HepG2 (cell line): Measurements from ENCODE around the gene FBXW5. TPM values are rescaled to one million over a fixed set of nuclear protein-coding genes. Genes with fewer than 3 reads are reported as not detected.

ENCODE experiments used
- BATF2 ChIP-seq: sonication (generic); formaldehyde crosslinking; IDR thresholded peaks from 2 replicates; pipeline ENCODE4 v1.8.0; 2022; ENCODE audit warnings: mild to moderate bottlenecking, missing genetic modification reagents, moderate library complexity
- ETV6 ChIP-seq: sonication (generic); formaldehyde crosslinking; conservative IDR thresholded peaks from 2 replicates; pipeline ENCODE4 v1.4.0; 2020; ENCODE audit warnings: missing genetic modification reagents
- FOSL1 ChIP-seq: sonication (generic); formaldehyde crosslinking; IDR thresholded peaks from 2 replicates; pipeline ENCODE4 v1.9.0; 2021; ENCODE audit warnings: missing genetic modification reagents, borderline replicate concordance
- HCFC1 ChIP-seq: fragments of 150-350 bp; IDR thresholded peaks from 2 replicates; pipeline ENCODE4 v1.6.1; 2014; ENCODE audit warnings: low read depth, low read length
- HNRNPLL ChIP-seq: fragments of 200-400 bp; formaldehyde crosslinking; IDR thresholded peaks from 2 replicates; pipeline ENCODE4 v1.6.1; 2017; ENCODE audit warnings: mild to moderate bottlenecking, low read depth, low read length; ENCODE audit not compliant: poor library complexity, severe bottlenecking
- MYPOP ChIP-seq: sonication (generic); formaldehyde crosslinking; IDR thresholded peaks from 2 replicates; pipeline ENCODE4 v1.8.1; 2023; ENCODE audit warnings: mild to moderate bottlenecking, moderate library complexity, missing genetic modification reagents
- NAIF1 ChIP-seq: sonication (generic); formaldehyde crosslinking; IDR thresholded peaks from 2 replicates; pipeline ENCODE4 v1.5.0; 2020; ENCODE audit warnings: mild to moderate bottlenecking, missing genetic modification reagents, borderline replicate concordance
- NR3C1 ChIP-seq: sonication (generic); formaldehyde crosslinking; IDR thresholded peaks from 2 replicates; pipeline ENCODE4 v1.4.0; 2020; ENCODE audit warnings: missing genetic modification reagents
- ONECUT2 ChIP-seq: sonication (generic); formaldehyde crosslinking; IDR thresholded peaks from 2 replicates; pipeline ENCODE4 v1.4.0; 2020; ENCODE audit warnings: missing genetic modification reagents
- SIN3B ChIP-seq: fragments of 150-350 bp; IDR thresholded peaks from 2 replicates; pipeline ENCODE4 v1.6.1; 2014; ENCODE audit warnings: low read length
- SP2 ChIP-seq: sonication (generic); formaldehyde crosslinking; IDR thresholded peaks from 2 replicates; pipeline ENCODE4 v1.5.1; 2020; ENCODE audit warnings: mild to moderate bottlenecking, missing genetic modification reagents
- TSC22D2 ChIP-seq: sonication (generic); formaldehyde crosslinking; IDR thresholded peaks from 2 replicates; pipeline ENCODE4 v1.5.1; 2020; ENCODE audit warnings: missing genetic modification reagents, mild to moderate bottlenecking, borderline replicate concordance
- ZNF235 ChIP-seq: sonication (generic); formaldehyde crosslinking; IDR thresholded peaks from 2 replicates; pipeline ENCODE4 v1.8.1; 2023; ENCODE audit warnings: mild to moderate bottlenecking, missing genetic modification reagents, borderline replicate concordance
- ZNF580 ChIP-seq: IDR thresholded peaks from 2 replicates; pipeline ENCODE4 v1.6.1; 2016; ENCODE audit warnings: low read depth, borderline replicate concordance
- ZNF589 ChIP-seq: sonication (generic); formaldehyde crosslinking; conservative IDR thresholded peaks from 2 replicates; pipeline ENCODE4 v1.8.0; 2022; ENCODE audit warnings: mild to moderate bottlenecking, moderate library complexity, missing genetic modification reagents
- ZNF772 ChIP-seq: sonication (generic); formaldehyde crosslinking; IDR thresholded peaks from 2 replicates; pipeline ENCODE4 v1.5.0; 2020; ENCODE audit warnings: mild to moderate bottlenecking, missing genetic modification reagents
- ZNF782 ChIP-seq: sonication (generic); formaldehyde crosslinking; IDR thresholded peaks from 2 replicates; pipeline ENCODE4 v1.4.0; 2020; ENCODE audit warnings: missing genetic modification reagents, mild to moderate bottlenecking, borderline replicate concordance
- polyA plus RNA-seq, 8 experiments: library from polyadenylated mRNA; depleted of rRNA in 3 of 8; stranded (reverse) in 7 of 8; unstranded in 1 of 8; fragments of >200 nt; fragmentation: Illumina TruSeq in 4 of 8; extraction: Trizol in 4 of 8; gene quantifications; 2 replicates each; pipeline versions ENCODE4 v1.2.1 to v1.2.3, GENCODE V29; 2011 to 2016; ENCODE audit warnings: low read depth in 4 of 8, missing spikeins in 1 of 8, mixed read lengths in 1 of 8; ENCODE audit not compliant: insufficient read depth in 1 of 8
- total RNA-seq, 5 experiments: library from RNA; depleted of rRNA; stranded (reverse); fragments of >200 nt; fragmentation: Illumina TruSeq; extraction: Trizol; gene quantifications; 2 replicates each; pipeline ENCODE4 v1.2.3, GENCODE V29; 2016; ENCODE audit warnings: low read depth in 1 of 5
- TF ChIP-seq, protein P1 (sequence below): IDR thresholded peaks from 2 replicates; pipeline ENCODE4 v1.4.0; 2020; ENCODE audit warnings: mild to moderate bottlenecking, missing genetic modification reagents
- TF ChIP-seq, protein P2 (sequence below): sonication (generic); formaldehyde crosslinking; IDR thresholded peaks from 2 replicates; pipeline ENCODE4 v1.4.0; 2020; ENCODE audit warnings: missing genetic modification reagents
- TF ChIP-seq, protein P3 (sequence below): sonication (generic); formaldehyde crosslinking; conservative IDR thresholded peaks from 2 replicates; pipeline ENCODE4 v1.8.0; 2022; ENCODE audit warnings: missing genetic modification reagents

The FBXW5 gene
- total and polyA plus RNA-seq, 2 of the 13 experiments (the other 11 are each of a cell fraction or from before 2014, with no cell fraction given), result 52.0 to 60.4 TPM

DNA sequence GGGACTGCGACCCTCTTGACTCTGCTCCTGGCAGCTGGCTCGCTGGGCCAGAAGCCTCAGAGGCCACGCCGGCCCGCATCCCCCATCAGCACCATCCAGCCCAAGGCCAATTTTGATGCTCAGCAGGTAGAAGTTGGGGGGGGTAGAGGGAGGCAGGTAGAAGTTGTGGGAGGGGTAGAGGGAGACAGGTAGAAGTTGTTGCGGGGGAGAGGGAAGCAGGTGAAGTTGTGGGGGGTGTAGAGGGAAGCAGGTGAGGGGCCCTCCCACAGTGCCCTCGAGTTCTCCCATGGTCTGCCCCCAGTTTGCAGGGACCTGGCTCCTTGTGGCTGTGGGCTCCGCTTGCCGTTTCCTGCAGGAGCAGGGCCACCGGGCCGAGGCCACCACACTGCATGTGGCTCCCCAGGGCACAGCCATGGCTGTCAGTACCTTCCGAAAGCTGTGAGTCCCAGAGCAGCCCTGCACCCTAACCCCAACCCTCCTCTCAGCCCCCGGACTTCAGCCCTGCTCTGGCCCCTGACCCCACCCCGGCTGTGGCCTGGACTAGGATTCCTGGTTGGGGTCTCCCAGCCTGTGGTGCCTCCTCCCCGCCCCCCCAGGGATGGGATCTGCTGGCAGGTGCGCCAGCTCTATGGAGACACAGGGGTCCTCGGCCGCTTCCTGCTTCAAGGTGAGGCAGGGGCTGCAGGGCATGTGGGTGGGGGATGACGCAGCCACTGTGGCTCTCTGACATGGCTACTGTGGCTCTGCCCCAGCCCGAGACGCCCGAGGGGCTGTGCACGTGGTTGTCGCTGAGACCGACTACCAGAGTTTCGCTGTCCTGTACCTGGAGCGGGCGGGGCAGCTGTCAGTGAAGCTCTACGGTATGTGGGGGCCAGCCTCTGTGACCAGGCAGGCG is 1.0 kb upstream of the FBXW5 start (continued):
- TF ChIP-seq MYPOP (CRISPR knock-in tag) (no peak), HNRNPLL (peak; percentile 24), ZNF580 (CRISPR knock-in tag) (no peak), NR3C1 (CRISPR knock-in tag) (no peak), ZNF589 (CRISPR knock-in tag) (0 out of 2 replicates have a peak, but pooled peaks have one; percentile 47), SP2 (CRISPR knock-in tag) (no peak), ONECUT2 (no peak), SIN3B (no peak), ZNF772 (CRISPR knock-in tag) (no peak), ETV6 (no peak), TSC22D2 (CRISPR knock-in tag) (no peak), ZNF235 (CRISPR knock-in tag) (0 out of 2 replicates have a peak, but pooled peaks have one; percentile 44), NAIF1 (CRISPR knock-in tag) (no peak), HCFC1 (no peak), BATF2 (CRISPR knock-in tag) (0 out of 2 replicates have a peak, but pooled peaks have one; percentile 34), FOSL1 (no peak), ZNF782 (CRISPR knock-in tag) (no peak)
- TF ChIP-seq, protein P1, sequence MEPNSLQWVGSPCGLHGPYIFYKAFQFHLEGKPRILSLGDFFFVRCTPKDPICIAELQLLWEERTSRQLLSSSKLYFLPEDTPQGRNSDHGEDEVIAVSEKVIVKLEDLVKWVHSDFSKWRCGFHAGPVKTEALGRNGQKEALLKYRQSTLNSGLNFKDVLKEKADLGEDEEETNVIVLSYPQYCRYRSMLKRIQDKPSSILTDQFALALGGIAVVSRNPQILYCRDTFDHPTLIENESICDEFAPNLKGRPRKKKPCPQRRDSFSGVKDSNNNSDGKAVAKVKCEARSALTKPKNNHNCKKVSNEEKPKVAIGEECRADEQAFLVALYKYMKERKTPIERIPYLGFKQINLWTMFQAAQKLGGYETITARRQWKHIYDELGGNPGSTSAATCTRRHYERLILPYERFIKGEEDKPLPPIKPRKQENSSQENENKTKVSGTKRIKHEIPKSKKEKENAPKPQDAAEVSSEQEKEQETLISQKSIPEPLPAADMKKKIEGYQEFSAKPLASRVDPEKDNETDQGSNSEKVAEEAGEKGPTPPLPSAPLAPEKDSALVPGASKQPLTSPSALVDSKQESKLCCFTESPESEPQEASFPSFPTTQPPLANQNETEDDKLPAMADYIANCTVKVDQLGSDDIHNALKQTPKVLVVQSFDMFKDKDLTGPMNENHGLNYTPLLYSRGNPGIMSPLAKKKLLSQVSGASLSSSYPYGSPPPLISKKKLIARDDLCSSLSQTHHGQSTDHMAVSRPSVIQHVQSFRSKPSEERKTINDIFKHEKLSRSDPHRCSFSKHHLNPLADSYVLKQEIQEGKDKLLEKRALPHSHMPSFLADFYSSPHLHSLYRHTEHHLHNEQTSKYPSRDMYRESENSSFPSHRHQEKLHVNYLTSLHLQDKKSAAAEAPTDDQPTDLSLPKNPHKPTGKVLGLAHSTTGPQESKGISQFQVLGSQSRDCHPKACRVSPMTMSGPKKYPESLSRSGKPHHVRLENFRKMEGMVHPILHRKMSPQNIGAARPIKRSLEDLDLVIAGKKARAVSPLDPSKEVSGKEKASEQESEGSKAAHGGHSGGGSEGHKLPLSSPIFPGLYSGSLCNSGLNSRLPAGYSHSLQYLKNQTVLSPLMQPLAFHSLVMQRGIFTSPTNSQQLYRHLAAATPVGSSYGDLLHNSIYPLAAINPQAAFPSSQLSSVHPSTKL, result no peak
- TF ChIP-seq, protein P2, sequence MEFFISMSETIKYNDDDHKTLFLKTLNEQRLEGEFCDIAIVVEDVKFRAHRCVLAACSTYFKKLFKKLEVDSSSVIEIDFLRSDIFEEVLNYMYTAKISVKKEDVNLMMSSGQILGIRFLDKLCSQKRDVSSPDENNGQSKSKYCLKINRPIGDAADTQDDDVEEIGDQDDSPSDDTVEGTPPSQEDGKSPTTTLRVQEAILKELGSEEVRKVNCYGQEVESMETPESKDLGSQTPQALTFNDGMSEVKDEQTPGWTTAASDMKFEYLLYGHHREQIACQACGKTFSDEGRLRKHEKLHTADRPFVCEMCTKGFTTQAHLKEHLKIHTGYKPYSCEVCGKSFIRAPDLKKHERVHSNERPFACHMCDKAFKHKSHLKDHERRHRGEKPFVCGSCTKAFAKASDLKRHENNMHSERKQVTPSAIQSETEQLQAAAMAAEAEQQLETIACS (CRISPR knock-in tag), result no peak
- TF ChIP-seq, protein P3, sequence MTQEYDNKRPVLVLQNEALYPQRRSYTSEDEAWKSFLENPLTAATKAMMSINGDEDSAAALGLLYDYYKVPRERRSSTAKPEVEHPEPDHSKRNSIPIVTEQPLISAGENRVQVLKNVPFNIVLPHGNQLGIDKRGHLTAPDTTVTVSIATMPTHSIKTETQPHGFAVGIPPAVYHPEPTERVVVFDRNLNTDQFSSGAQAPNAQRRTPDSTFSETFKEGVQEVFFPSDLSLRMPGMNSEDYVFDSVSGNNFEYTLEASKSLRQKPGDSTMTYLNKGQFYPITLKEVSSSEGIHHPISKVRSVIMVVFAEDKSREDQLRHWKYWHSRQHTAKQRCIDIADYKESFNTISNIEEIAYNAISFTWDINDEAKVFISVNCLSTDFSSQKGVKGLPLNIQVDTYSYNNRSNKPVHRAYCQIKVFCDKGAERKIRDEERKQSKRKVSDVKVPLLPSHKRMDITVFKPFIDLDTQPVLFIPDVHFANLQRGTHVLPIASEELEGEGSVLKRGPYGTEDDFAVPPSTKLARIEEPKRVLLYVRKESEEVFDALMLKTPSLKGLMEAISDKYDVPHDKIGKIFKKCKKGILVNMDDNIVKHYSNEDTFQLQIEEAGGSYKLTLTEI, result no peak
